ENCODE measurements around the gene ZNF397.

GRCh38 chr18:35242426-35242825 lies 1.6 kb downstream of the ZNF397 start:
- no peak for TF ChIP-seq EZH2 (IDR thresholded peaks at IDR 0.05; ENCODE audit: borderline replicate concordance, low read depth, low read length, severe bottlenecking)
- TF ChIP-seq CTCF (IDR thresholded peaks at IDR 0.05; ENCODE audit: borderline replicate concordance, extremely low read depth, low read length, poor library complexity, severe bottlenecking), result no peak

All from DND-41 (cell line).